Stimulated activated CD4-positive, alpha-beta T cell treated with anti-CD3 and anti-CD28 coated beads, Interleukin-15, amount 100 ng/mL, for 24 hours (primary cell): ENCODE measurements around the gene LRP5.
"Not testable (repeated sequence)": the region's sequence is repeated elsewhere in the genome, so short reads cannot be mapped to it uniquely, and the experiment has no call there.

Source experiments
- DNase-seq: peaks from one replicate; pipeline ENCODE4 v3.0.0-alpha.2; 2020

LRP5 gene

GRCh38 chr11:68329978-68330699 lies 17.7 kb downstream of the LRP5 start:
- no peak for DNase-seq

- no peak for DNase-seq
These were observed 18.4 kb downstream of the LRP5 start for GRCh38 chr11:68330700-68331337.

GRCh38 chr11:68331338-68331947 lies 19.1 kb downstream of the LRP5 start:
- DNase-seq, result no peak

DNA sequence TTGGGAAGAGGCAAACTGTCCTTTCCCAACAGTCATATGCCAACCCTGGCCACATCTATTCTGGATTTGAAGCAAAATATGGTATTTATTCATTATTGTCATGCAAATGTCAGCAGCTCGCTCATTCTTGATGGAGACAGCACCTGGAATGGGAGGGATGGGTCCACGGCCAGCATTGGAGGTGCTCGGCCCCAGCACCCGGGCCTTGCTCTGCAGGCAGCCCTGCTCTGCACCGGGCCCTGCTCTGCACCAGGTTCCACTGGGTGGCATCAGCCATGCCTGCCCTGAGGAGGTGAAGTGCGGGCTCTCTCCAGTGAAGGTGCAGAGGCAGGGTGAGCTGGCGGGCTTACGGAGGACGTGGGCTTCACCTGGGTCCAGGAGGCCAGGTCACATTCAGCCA lies 19.8 kb downstream of the LRP5 start:
- no peak for DNase-seq

GRCh38 chr11:68333173-68333572 lies 20.8 kb downstream of the LRP5 start:
- no peak for DNase-seq

- DNase-seq, result no peak
These were observed 22.5 kb downstream of the LRP5 start for GRCh38 chr11:68334923-68335322.

DNA sequence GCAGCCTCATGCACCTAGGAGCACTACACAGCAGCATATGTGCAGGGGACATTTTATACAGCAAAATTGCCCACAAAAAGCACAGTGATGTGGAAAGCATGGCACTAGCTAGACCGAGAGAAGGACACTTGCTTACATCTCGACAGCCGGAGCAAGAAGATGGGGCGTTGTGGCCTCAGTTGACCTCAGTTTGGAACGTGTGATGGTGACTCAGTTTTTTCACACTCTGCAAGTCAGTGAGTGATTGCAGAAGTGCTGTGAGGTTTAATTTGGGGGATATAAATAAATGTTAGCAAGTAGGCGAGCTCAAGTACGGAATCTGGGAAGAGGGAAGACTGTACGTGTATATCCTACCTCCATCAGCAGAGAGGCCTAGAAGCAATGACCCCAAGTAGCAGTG lies 23.3 kb downstream of the LRP5 start:
- DNase-seq, result no peak

DNA sequence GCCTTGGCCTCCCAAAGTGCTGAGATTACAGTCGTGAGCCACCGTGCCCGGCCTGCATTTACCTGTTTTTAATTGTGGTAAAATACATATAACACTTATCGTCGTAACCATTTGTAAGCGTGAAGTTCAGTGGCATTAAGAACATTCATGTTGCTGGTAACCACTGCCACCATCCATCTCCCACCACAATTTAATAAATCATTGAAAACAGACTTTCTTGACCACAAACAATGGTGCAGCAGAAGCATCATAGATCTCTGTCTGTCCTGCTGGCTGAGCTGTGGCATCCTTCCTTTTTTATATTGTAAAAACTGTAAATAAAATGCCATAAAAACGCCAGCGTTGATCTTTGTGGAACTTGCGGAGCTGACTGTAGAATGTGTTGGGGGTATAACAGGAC lies 24.3 kb downstream of the LRP5 start:
- DNase-seq, result no peak

GRCh38 chr11:68337399-68337835 lies 25.0 kb downstream of the LRP5 start:
- DNase-seq, result no peak

DNA sequence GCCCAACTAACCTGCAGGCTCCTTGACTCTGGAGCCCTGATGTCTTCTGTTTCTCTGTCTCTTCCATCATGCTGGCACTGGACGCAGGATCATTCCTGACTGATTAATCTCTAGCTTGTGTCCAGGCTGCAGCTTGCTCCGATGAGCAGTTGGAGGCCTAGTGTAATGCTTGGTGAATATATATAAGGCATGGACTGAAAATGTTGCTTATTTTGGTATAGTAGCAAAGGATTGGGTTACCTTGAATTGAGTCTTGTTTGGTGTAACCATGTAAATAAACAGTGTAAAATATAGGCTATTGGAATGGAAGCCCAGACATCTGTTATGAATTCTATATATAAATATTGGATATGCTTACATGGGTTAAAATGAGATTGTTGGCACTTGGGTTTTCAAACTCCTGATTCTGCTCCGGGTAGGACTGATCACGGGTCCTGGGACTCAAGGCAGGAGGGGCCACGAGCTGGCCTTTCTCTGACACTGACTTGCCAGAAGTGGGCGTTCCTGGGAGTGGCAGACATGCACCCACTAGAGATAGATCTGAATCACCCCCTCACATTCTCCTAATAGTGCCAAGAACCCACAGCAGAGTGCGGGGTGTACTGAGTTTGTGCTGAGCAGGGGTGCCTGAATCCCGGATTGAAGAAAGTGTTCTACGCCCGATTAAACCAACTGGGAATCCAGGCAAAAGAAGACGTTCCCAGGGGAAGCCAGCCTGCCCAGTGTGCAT lies 25.8 kb downstream of the LRP5 start:
- DNase-seq, result no peak

DNA sequence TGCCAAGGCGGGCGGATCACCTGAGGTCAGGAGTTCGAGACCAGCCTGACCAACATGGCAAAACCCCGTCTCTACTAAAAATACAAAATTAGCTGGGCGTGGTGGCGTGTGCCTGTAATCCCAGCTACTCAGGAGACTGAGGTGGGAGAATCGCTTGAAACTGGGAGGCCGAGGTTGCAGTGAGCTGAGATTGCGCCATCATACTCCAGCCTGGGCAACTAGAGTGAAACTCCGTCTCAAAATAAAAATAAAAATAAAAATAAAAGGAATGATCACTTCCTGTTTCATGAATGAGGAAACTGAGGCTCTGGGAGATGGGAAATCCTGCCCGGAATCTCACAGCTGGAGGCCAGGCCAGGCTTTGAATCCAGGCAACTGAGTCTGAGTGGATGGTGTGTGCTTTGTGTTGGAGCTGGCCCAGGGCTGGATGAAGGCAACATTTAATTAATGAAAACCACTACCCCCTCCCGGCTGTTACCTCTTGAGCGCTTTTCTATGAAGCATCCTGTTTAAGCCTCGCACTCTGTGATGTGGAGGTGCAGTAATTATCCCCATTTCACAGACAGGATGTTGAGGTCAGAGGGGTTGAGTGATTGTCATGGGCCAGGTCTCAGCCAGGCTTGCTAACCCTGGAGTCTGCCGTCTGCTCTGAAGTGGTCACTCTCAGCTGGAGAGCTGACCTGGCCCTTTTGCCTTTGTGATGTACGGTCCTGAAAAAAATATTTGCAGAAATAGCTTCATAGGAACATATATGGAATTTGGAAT lies 27.8 kb downstream of the LRP5 start:
- peak; percentile 19 for DNase-seq

DNA sequence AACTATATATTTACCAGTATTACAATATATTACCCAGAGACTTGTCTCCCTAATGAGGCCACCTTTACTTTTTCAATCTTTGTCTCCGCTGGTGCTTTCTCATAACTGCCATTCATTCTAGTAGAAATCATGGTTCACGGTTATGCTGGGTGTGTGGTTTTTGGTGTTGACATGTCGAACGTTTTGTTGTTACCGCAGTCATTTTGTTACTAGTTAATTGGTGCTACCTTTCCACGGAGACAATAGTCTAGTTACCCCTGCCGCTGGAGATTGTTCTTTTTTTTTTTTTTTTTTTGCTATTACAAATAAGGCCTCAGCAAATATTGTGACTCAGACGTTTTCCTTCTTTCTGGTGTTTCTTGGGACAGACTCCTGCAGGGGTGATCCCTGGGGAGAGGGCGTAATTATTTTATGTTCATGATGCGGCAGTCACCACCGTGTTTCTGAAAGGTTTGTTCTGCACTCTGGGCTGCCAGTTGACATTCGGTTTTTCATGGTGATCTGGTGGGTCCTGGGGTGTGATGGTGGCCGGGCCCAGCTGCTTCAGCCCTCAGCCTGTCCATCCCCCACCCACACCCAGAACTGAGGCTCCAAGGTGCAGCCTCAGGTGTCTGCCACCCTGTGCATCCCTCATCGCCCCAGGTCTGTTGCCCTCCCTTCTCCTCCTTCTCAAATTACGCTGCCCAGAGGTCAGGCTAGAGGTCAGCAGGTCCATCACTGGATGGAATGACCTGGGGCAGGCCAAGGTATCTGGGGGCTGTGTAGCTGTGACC lies 28.6 kb downstream of the LRP5 start:
- DNase-seq, result no peak

DNA sequence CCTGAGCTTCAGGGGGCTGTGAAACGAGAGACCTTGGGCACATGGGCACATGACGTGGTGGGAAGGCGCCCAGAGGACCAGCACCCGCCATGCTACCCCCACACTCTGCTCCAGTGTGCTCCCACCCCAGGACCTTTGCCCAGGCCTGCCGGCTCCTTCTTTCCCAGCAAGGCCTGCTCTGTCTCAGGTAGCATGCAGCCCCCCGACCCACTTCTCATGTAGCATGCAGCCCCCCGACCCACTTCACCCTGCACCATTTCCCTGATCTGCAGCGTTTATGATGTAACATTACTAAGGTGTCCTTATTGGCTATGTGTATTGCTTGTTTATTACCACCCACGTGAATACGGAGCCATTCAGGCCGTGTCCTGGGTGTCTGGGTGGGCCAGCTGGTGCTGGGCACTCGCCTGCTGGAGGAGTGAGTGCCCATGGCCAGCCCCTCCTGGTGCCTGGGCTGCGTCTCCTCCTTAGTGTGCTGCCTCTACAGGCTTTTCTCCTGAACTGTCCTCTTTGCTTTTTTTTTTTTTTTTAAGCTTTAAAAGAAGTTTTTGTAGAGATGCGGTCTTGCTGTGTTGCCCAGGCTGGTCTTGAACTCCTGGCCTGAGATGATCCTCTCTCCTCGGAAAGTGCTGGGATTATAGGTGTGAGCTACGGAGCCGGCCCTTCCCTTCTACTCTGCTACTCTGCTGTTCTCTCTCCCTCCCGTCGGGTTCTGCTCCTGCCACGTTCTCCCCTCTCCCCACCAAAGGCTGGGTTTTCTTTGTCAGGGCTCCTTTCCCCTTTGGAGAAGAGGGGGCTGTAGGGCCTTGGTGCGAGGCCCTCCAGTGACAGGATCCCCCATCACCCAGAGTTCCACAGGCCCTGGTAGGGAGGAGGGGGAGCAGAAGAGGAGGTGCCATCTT lies 29.4 kb downstream of the LRP5 start:
- DNase-seq, result no peak

- no peak for DNase-seq
These were observed 30.2 kb downstream of the LRP5 start for GRCh38 chr11:68342459-68343158.

GRCh38 chr11:68343761-68344256 lies 31.4 kb downstream of the LRP5 start:
- no peak for DNase-seq

DNA sequence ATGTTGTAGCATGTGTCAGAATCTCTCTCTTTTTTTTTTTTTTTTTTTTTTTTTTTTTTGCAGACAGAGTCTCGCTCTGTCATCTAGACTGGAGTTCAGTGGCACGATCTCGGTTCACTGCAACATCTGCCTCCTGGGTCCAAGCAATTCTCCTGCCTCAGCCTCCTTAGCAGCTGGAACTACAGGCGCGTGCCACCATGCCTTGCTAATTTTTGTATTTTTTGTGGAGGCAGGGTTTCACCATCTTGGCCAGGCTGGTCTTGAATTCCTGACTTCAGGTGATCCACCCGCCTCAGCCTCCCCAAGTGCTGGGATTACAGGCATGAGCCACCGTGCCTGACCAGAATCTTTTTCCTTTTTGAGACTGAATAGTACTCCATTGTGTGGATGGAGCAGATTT lies 32.4 kb downstream of the LRP5 start:
- not testable (repeated sequence) for DNase-seq

DNA sequence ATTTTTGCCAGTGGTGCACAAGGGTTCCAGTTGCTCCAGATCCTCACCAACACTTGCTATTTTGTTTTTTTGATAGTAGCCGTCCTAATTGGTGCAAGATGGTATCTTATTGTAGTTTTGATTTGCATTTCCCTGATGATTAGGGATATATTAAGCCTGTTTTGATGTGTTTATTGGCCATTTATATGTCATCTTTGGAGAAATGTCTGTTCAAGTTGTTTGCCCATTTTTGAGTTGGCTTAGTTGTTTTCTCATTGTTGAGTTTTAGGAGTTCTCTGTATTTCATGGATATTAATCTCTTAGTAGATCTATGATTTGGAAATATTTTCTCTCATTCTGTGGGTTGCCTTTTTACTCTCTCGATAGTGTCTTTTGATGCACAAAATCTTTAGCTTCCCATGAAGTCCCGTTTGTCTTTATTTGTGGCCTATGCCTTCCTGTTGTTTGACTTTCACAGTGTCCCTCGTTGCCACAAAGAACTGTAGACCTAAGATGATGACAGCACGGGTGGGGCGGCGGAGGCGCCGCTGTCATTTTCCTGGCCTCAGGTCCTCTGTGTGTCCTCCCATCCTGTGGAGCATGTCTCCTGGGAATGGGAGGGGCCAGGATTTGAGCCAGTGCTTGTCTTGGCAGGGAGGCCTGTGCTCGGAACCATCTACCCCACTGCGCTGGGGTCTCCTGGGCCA lies 33.5 kb downstream of the LRP5 start:
- DNase-seq, result no peak

DNA sequence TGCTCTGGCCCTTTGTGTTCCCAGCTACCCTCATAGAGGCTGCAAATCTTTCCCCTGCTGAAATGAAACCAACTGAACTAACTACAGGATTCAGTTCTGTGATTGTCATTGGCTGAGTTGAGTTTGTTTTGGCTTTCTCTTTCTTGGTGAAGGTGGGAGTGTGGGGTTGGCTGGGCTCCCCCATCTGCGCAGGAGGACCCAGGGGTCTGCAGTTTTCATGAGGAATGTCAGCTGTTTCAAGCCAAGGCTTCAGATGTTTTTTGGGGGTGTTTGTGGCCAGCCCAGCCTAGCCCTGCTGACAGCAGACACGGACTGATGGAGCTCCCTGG lies 34.0 kb downstream of the LRP5 start:
- no peak for DNase-seq

- DNase-seq, result no peak
These were observed 35.0 kb downstream of the LRP5 start for GRCh38 chr11:68347345-68347744.

- no peak for DNase-seq
These were observed 35.5 kb downstream of the LRP5 start for GRCh38 chr11:68347841-68348240.
